Heart left ventricle (tissue), 16 donors: Measurements from ENCODE around the gene VPREB3. TPM values are rescaled to one million over a fixed set of nuclear protein-coding genes. Genes with fewer than 3 reads are reported as not detected.
A peak's percentile ranks its signal among the peaks of the same experiment; 100 is the strongest.

Source experiments
- ATAC-seq, 4 donors: fragments of 200-7000 bp; cut with Tn5 transposase; one replicate each; pipeline ENCODE4 v1.9.1; 2020 to 2022; ENCODE audit warnings: moderate library complexity in 4 of 4, mild to moderate bottlenecking in 3 of 4, moderate number of reproducible peaks in 1 of 4
- DNase-seq, 5 donors: peaks; one replicate each; pipeline ENCODE4 v3.0.0-alpha.2; 2020
- H3K27ac ChIP-seq, 12 donors: fragments of 200-600 bp; sonication (generic) in 4 of 12; one replicate each; pipeline versions ENCODE4 v1.5.0 to v1.8.0; 2016 to 2022; ENCODE audit warnings: mild to moderate bottlenecking in 2 of 12
- H3K27me3 ChIP-seq, 9 donors: fragments of 200-600 bp; sonication (generic) in 2 of 9; one replicate each; pipeline versions ENCODE4 v1.5.1 to v1.8.0; 2016 to 2022; ENCODE audit warnings: mild to moderate bottlenecking in 3 of 9
- H3K36me3 ChIP-seq, 9 donors: fragments of 200-600 bp; sonication (generic) in 2 of 9; one replicate each; pipeline versions ENCODE4 v1.5.0 to v1.8.0; 2018 to 2022; ENCODE audit warnings: mild to moderate bottlenecking in 2 of 9
- H3K4me1 ChIP-seq, 12 donors: fragments of 200-600 bp; sonication (generic) in 4 of 12; one replicate each; pipeline versions ENCODE4 v1.5.0 to v1.8.0; 2016 to 2022; ENCODE audit warnings: mild to moderate bottlenecking in 3 of 12
- H3K4me3 ChIP-seq, 12 donors: fragments of 200-600 bp; sonication (generic) in 4 of 12; one replicate each; pipeline versions ENCODE4 v1.5.0 to v1.8.0; 2017 to 2022; ENCODE audit warnings: mild to moderate bottlenecking in 9 of 12, moderate library complexity in 4 of 12
- H3K9me3 ChIP-seq, 12 donors: fragments of 200-600 bp; sonication (generic) in 4 of 12; one replicate each; pipeline versions ENCODE4 v1.5.0 to v1.8.0; 2016 to 2022; ENCODE audit warnings: mild to moderate bottlenecking in 1 of 12
- POLR2A ChIP-seq, 2 donors: fragments of 450-650 bp; IDR thresholded peaks; one replicate each; pipeline ENCODE4 v1.6.1; 2017; ENCODE audit warnings: antibody characterized with exemption in 2 of 2, mild to moderate bottlenecking in 2 of 2, moderate library complexity in 2 of 2
- WGBS, 4 donors: extraction: QIAGEN DNeasy Blood & Tissue Kit in 2 of 4; methylation state at CpG; one replicate each; pipeline versions ENCODE4 v1.1.5 to v1.1.7; 2013 to 2018; 5-methylcytosine and 5-hydroxymethylcytosine counted together
- intact Hi-C, 10 donors: fragments of 100-400 bp; cut with DNase I; formaldehyde crosslinking; loops; one replicate each; pipeline versions ENCODE4 v1.11.1 to v1.14.2; 2022
- polyA plus RNA-seq, 2 donors: library from polyadenylated mRNA; stranded (reverse); fragments of 200-250 nt; gene quantifications; one replicate each; pipeline ENCODE4 v1.2.3, GENCODE V29; 2013
- total RNA-seq, 9 donors: library from RNA; depleted of rRNA in 2 of 9; stranded (reverse); fragments of >200 nt in 2 of 9; fragmentation: NEBNext Ultra II Directional in 3 of 9; extraction: Animal tissue kit (Norgen Biotek cat#: 25700) in 3 of 9; gene quantifications; one replicate each; pipeline versions ENCODE4 v1.1.0 to v1.2.4, GENCODE V29; 2016 to 2023
- TF ChIP-seq, protein P1 (sequence below), 12 donors: fragments of 200-600 bp; sonication (generic) in 4 of 12; IDR thresholded peaks; one replicate each; pipeline versions ENCODE4 v1.5.0 to v1.8.0; 2018 to 2022; ENCODE audit warnings: antibody characterized with exemption in 12 of 12, mild to moderate bottlenecking in 5 of 12
- donor health status: ischemic (EF 13 %, LVEDD 7.1; RV severe dilation, severe dysfunction).
- donor health status: healthy with polysubstance abuse.
- donor health status: DM: no; HTN: yes; CAD: no.
- donor health status: DM: no; HTN: no; CAD: no.
- donor health status: ischemic (EF 25% LVEDD 6.9; RV normal size, moderate dysfunction).
- donor health status: ischemic (EF 25% LVEDD 5.7; RV mildly dilated, moderate dysfunction).
- donor health status: healthy.
- donor health status: DM: yes; HTN: yes; CAD: no.
- donor health status: ischemic (EF 35%, LVEDD 5.7; RV mildly dilated, moderate dysfunction).
- donor health status: nonischemic (EF 11% LVEDD 7.7; RV severe dilation, severe dysfunction).
- donor health status: DM: yes; HTN: yes; CAD: no.
- donor health status: PGD.
- donor health status: ischemic (EF 29% LVEDD 5.4; RV normal size, mild dysfunction).
- donor health status: nonischemic (EF 23%, LVEDD 6.1; RV moderate dilation, normal function).

VPREB3 gene
- total and polyA plus RNA-seq, 11 donors: 0.63 to 3.2 (median 0.77) TPM; not detected in 3

GRCh38 chr22:23762842-23763578 lies 8.8 kb upstream of the VPREB3 start, which contains the start of gene C22orf15:
C22orf15 (plus strand) TSS chr22:23762990; CDS start chr22:23763307, 317 bp downstream.
- DNase-seq: no peak
- Histone ChIP-seq H3K4me1 (peaks cover 0 to 46% (median 29%) of the 10 kb centered on the region in 12 donors), H3K9me3 (no peaks in the 10 kb centered on the region), H3K27me3 (no peaks in the 10 kb centered on the region), H3K4me3 (peak within 1 kb of the TSS in 4 of 12 donors; percentile 12 to 42 (median 24)), H3K27ac (no peak within 1 kb of the TSS), H3K36me3 (peaks cover 0 to 16% (median 0%) of the 10 kb centered on the region in 9 donors)
- WGBS, 4 donors: 35 to 47% (median 44%) methylated on average over 23 of the region's 23 CpGs
- no peak for ATAC-seq
- no peak for TF ChIP-seq POLR2A (IDR thresholded peaks at IDR 0.05)
- TF ChIP-seq, protein P1, sequence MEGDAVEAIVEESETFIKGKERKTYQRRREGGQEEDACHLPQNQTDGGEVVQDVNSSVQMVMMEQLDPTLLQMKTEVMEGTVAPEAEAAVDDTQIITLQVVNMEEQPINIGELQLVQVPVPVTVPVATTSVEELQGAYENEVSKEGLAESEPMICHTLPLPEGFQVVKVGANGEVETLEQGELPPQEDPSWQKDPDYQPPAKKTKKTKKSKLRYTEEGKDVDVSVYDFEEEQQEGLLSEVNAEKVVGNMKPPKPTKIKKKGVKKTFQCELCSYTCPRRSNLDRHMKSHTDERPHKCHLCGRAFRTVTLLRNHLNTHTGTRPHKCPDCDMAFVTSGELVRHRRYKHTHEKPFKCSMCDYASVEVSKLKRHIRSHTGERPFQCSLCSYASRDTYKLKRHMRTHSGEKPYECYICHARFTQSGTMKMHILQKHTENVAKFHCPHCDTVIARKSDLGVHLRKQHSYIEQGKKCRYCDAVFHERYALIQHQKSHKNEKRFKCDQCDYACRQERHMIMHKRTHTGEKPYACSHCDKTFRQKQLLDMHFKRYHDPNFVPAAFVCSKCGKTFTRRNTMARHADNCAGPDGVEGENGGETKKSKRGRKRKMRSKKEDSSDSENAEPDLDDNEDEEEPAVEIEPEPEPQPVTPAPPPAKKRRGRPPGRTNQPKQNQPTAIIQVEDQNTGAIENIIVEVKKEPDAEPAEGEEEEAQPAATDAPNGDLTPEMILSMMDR (IDR thresholded peaks at IDR 0.05): no peak
- intact Hi-C loops: loop anchor here in 5 of 10 donors (10.0 kb wide), 2 partner anchors 138 to 218 kb away; no protein-coding TSS in a partner anchor

- Histone ChIP-seq H3K9me3 (no peaks in the 10 kb centered on the region), H3K4me3 (no peak overlapping the region), H3K4me1 (peaks cover 0 to 26% (median 21%) of the 10 kb centered on the region in 12 donors), H3K27ac (no peak overlapping the region), H3K27me3 (no peaks in the 10 kb centered on the region), H3K36me3 (peaks cover 0 to 7% (median 0%) of the 10 kb centered on the region in 9 donors)
- WGBS, 4 donors: 78 to 89% (median 83%) methylated on average over 6 of the region's 6 CpGs
- intact Hi-C loops: loop anchor here in 5 of 10 donors (10.0 kb wide), 2 partner anchors 135 to 215 kb away; no protein-coding TSS in a partner anchor
- ATAC-seq (no peak), DNase-seq (no peak)
- TF ChIP-seq, protein P1 (IDR thresholded peaks at IDR 0.05): no peak
- TF ChIP-seq POLR2A (IDR thresholded peaks at IDR 0.05): no peak
These were observed 5.8 kb upstream of the VPREB3 start for GRCh38 chr22:23760056-23760455.

DNA sequence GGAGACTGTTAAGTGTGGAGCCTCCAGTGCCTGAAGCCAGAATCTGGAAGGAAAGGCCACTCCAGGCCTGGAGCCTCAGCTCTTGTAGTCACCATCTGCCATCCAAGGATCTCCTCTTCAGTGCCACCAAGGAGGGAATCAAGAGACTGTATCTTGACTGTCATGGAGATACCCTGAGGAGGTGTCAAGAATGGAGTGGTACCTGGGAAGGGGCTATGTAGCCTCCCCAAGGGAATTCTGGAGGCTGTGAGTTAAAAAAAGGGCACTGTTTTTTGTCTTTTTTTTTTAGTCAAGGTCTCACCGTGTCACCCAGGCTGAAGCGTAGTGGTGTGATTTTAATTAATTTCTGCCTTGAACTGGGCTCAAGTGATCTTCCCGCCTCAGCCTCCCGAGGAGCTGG lies 5.3 kb upstream of the VPREB3 start:
- peaks cover 0 to 2% (median 0%) of the 10 kb centered on the region in 9 donors for H3K36me3 ChIP-seq
- 92 to 95% (median 94%) methylated on average over 4 of the region's 4 CpGs for WGBS, 4 donors
- ATAC-seq (no peak), DNase-seq (no peak)
- H3K4me1 ChIP-seq: peaks cover 0 to 23% (median 17%) of the 10 kb centered on the region in 12 donors
- H3K27me3 ChIP-seq: no peaks in the 10 kb centered on the region
- TF ChIP-seq, protein P1 (IDR thresholded peaks at IDR 0.05): no peak
- no peak for TF ChIP-seq POLR2A (IDR thresholded peaks at IDR 0.05)
- H3K27ac ChIP-seq: no peak overlapping the region
- intact Hi-C loops: no loop called here
- H3K4me3 ChIP-seq: no peak overlapping the region
- H3K9me3 ChIP-seq: no peaks in the 10 kb centered on the region

DNA sequence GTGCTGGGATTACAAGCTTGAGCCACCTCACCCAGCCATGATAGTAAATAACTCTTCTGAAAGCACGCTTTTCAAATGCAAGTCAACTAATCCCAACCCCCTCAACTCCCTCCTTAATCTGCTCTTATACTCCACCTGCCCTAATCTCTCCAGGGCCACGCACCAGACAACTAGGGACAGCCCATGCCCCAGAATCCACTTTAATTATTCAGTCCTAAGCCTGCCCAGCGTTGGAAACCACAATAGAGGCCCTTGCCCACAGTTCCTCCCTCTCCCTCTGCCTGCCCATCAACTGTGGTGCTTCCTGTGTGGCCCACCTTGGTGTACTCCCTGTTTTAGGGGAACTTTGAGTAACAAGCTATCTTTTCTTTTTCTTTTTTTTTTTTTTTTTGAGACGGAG lies 2.7 kb upstream of the VPREB3 start:
- Histone ChIP-seq H3K9me3 (no peaks in the 10 kb centered on the region), H3K4me1 (peaks cover 0 to 3% (median 0%) of the 10 kb centered on the region in 12 donors), H3K27me3 (no peaks in the 10 kb centered on the region), H3K27ac (no peak overlapping the region), H3K4me3 (no peak overlapping the region), H3K36me3 (no peaks in the 10 kb centered on the region)
- ATAC-seq (no peak), DNase-seq (no peak)
- intact Hi-C loops: no loop called here
- WGBS, 4 donors: 48 to 78% (median 70%) methylated on average over 4 of the region's 4 CpGs
- TF ChIP-seq, protein P1 (IDR thresholded peaks at IDR 0.05): no peak
- TF ChIP-seq POLR2A (IDR thresholded peaks at IDR 0.05): no peak
